GM18858 (cell line): ENCODE measurements around the gene ZNF827.
A peak's percentile ranks its signal among the peaks of the same experiment; 100 is the strongest.

Experiments used
- ATAC-seq: cut with Tn5 transposase; IDR thresholded peaks from one replicate; pipeline ENCODE4 v1.9.1; 2021; ENCODE audit not compliant: unreplicated experiment

ZNF827 gene

GRCh38 chr4:145766273-145766672, 172.3 kb downstream of the ZNF827 start:
- ATAC-seq, result no peak

- ATAC-seq, result no peak
Measured at GRCh38 chr4:145763399-145763798, 175.2 kb downstream of the ZNF827 start.

GRCh38 chr4:145762719-145763118, 175.9 kb downstream of the ZNF827 start:
- no peak for ATAC-seq

DNA sequence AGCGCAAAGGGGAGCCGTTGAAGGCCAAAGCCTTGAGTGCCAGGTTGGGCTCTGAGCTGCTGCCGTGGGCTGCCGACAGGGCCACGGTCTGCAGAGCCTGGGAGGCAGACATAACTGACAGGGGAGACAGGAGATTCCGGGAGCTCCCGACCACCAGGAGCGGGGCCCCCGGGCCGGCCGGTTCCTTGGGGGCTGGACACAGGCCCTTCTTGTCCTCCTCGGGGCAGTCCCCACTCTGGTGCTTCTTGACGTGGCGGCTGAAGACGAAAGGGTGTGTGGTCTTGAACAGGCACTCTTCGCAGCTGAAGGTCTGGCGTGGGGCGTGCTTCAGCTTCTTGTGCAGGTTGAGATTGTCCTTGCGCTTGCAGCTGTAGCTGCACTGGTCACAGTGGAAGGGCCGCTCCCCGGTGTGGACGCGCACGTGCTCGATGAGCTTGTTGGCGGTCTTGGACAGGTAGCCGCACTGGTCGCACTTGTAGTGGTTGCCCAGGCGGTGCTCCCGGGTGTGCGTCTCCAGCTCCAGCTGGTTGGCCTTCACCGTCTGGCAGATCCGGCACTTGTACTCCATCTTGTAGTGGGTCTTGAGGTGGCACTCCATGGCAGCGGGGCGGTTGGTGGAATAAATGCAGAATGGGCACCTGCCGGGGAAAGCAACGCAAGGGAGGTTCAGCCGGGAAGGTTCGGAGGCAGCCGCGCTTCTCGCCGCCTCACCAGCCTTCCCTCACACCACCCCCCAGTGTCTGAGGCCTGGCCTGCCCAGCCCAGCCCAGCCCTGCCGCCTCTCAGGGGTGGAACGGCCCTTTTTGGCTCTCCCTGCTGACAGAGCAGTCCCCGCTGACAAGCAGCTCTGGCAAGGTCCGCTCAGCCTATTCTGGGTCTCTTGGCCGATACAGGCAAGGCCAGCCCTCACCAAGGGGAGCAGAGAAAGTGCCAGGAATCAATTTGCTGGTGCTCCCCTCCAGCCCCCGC, 177.4 kb downstream of the ZNF827 start:
- ATAC-seq, result no peak

DNA sequence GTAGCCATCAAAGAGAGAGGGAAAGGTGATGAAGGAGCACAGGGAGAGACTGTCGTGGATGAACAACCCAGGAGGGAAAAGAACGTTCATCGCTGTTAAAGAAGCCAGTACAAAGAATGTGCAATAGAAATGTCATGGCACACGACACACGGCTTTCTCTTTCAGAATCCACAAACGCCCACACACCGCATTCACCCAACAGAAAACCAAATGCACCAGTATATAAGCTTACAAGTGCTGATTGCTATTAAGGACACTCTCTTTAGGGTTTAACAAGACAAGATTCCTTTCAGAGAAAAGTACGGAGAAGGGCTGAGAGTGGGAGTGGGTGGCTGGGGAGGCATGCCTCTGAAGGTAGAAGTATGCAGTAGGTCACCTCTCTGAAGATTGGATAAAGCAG, 178.4 kb downstream of the ZNF827 start:
- no peak for ATAC-seq

DNA sequence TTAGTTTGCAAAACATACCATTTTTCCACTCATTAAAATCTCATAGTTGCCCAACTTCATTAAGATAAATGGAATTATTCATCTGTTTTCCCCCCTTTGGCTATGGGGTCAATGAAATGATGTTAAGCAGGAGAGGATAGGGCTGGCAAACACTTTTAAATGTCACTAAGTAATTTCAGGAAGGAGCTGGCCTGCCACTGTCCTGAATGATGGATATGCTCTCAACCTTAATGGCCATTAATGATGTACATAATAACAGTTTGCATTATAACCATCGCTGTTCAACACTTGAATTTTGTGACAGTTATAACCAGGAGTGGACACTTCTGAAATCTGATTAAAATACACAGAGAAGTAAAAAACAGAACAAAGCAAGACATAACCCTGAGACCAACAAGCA, 181.4 kb downstream of the ZNF827 start:
- ATAC-seq, result no peak

DNA sequence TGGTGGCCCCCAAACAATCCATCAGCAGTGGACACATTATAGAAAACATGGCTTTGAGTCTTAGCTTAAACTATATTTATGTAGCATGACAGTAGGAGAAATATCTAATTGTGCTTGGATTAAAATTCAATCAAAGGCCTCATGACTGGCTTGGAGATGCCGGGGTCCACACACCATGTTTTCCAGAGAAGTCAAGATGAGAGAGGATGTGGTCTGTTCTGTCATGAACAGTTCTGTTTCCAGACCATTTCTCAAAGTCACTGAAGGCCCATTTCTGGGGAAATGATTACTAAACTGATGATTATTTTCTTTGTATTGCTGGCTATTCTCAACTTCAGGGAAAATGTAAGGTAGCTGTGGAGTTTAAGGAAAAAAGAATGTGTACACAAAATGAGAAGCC, 182.4 kb downstream of the ZNF827 start:
- ATAC-seq, result no peak

DNA sequence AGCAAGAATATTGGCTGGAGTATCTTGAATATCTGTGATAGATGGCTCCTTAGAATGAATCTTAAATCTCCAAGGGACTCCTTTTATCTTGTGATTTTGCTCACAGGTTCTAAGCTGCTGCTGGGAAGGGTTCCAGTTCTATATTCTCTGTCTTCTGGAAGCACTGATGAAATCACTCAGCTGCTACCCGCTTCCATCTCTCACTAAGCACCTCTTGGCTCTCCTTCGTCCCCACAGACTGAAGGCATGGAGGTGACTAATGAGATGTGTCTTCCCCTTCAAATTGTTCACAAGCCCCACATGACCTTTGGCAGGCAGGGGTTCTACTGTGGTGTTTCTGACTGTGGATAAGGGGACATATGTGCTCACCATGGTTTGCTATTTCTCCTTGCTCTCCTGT, 182.8 kb downstream of the ZNF827 start:
- ATAC-seq, result no peak

DNA sequence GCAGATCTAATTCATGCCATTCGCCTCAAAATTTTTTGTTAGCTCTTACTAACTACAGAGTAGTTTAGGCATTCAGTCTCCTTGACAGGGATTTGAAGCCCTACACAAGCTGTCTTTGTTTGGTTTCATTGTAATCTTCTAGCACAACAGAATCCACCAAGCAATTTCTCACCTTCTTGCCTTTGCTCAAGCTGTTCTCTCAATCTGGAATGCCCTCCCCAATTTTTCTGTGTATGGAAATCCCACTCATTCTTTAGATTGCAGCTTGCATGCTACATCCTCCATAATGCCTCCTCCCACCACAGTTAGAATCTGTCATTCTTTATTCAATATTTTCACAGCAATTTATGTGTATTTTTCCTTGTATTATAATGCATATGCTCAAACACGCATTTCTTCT, 195.0 kb downstream of the ZNF827 start:
- ATAC-seq, result no peak

GRCh38 chr4:145740806-145741205, 197.8 kb downstream of the ZNF827 start:
- no peak for ATAC-seq

GRCh38 chr4:145739845-145740244, 198.8 kb downstream of the ZNF827 start:
- no peak for ATAC-seq

GRCh38 chr4:145736241-145736831, 202.3 kb downstream of the ZNF827 start:
- ATAC-seq, result no peak

- no peak for ATAC-seq
Measured at GRCh38 chr4:145735827-145736226, 202.8 kb downstream of the ZNF827 start.

- ATAC-seq, result no peak
Measured at GRCh38 chr4:145735347-145735675, 203.3 kb downstream of the ZNF827 start.

DNA sequence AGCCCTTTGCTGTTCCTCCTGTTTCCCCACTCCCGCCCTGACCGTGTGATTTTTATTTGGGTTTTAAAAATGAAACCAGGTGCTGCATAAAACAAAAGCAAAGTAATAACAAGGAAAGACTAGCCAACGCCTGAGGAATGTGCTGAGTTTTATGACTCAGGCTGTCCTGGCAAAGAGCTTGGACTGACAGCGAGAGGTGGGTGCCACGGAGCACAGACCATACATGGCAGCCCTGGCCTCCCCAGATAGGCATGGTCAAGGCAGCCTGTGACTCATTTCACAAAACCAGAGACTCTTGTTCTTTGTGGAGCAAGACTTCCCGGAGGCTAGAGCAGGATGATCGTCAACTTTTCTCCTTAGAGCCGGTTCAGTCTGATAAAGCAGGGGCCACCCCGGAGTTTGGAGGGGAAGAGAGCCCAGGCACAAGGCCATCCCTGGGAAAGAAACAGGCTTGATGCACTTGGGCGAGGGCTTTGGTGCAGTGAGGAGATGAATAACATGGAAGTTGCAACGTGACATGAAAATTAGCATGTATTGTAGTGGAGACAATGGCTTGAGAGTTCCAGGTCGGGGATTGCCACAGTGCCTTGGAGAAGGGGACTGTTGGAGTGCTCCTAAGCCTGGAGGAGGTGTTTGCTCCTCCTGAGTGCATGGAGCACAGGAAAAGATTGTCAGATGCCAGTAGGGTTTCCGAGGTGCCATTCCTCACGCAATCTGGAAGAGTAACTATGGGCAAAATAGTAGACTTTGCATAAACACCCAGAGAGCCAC, 203.9 kb downstream of the ZNF827 start:
- ATAC-seq, result no peak

- ATAC-seq, result no peak
Measured at GRCh38 chr4:145734031-145734430, 204.6 kb downstream of the ZNF827 start.

DNA sequence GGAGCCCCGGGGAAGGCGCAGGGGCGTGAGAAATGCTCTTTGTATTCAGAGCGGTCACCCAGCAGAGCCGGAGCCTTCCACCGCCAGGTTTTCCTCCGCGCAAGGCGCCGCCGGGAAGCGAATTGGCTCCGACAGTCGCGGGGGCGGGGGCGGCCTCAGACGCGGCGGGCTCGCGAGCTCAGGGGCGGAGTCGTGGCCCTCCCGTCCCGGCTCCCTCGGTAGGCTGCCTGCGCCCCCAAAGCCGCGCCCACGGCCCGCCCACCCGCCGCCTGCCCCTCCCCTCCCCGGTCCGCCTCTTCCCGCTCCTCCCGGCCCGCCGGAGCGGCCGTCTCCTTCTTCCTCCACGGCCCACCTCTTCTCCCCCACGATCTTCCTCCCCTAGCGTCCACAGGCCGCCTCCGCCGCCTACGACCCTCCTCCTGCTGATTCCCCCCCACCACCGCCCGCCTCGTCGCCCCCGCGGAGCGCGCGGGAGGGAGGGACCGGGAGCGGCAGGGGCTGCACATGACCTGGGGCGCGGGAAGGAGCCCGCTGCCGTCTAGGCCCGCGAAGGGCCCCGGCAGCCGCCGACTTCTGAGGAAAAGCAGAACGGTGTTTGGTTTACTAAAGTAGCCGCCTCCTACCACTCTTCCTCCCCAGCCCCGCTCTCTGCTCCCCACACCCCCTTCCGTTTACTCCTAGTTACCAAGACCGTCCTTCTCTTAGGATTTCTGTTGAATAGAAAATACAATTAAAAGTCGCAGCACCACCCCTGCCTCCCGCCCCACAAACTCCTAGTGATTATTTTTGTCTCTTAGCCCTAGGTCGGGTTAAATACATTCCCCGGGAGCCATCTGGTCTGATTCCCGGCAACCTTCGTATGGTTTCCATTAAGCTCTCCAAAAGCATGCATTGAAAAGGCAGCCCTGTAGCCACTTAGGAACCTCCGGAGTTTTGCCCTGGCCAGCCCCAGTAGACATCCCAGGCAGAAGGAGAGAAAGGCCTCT, 205.4 kb downstream of the ZNF827 start:
- ATAC-seq, result peak; percentile 67

- ATAC-seq, result no peak
Measured at GRCh38 chr4:145732001-145732815, 206.4 kb downstream of the ZNF827 start.

DNA sequence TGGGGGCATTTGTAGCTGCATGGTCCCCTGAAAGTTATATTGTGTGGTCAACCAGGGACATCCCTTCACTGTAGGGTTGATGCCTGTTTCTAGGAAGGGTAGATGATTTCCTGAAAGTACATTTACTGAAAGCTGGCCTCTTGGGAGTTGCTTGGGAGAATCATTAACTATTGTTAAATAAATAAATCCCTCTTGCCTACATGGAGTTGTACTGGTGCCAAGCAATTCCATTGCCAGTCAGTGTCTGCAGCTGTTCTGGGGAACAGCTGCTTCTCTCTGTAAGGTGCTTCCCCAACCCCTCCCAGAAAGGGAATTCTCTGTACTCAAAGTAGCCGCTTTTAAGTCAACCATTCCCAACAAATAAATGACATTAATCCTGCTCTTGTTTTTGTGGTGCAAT, 207.6 kb downstream of the ZNF827 start:
- ATAC-seq, result no peak

- ATAC-seq, result no peak
Measured at GRCh38 chr4:145730026-145730425, 208.6 kb downstream of the ZNF827 start.
